Cardiac septum (tissue), 1 donor: ENCODE results near the gene TTC23. TPM values are rescaled to one million over a fixed set of nuclear protein-coding genes. Genes with fewer than 3 reads are reported as not detected.

Source experiments
- DNase-seq: peaks from one replicate; pipeline ENCODE4 v3.0.0-alpha.2; 2020; ENCODE audit warnings: low spot score
- intact Hi-C: fragments of 100-400 bp; cut with DNase I; formaldehyde crosslinking; loops from one replicate; pipeline ENCODE4 v1.14.0; 2022
- total RNA-seq: library from RNA; stranded (reverse); fragmentation: NEBNext Ultra II Directional; extraction: Animal tissue kit (Norgen Biotek cat#: 25700); gene quantifications from one replicate; pipeline ENCODE4 v1.2.1, GENCODE V29; 2021
- donor health status: DM: no; HTN: no; CAD: no.

TTC23 gene
- total RNA-seq, 1 donor from 2014 or later, result 13.5 TPM

- DNase-seq, result no peak
- intact Hi-C loops, result loop anchor here (1.0 to 2.0 kb wide), 2 partner anchors 43 to 65 kb away; partner anchors contain the start of gene SYNM
These were observed 79.5 kb downstream of the TTC23 start for GRCh38 chr15:99169769-99170311.

DNA sequence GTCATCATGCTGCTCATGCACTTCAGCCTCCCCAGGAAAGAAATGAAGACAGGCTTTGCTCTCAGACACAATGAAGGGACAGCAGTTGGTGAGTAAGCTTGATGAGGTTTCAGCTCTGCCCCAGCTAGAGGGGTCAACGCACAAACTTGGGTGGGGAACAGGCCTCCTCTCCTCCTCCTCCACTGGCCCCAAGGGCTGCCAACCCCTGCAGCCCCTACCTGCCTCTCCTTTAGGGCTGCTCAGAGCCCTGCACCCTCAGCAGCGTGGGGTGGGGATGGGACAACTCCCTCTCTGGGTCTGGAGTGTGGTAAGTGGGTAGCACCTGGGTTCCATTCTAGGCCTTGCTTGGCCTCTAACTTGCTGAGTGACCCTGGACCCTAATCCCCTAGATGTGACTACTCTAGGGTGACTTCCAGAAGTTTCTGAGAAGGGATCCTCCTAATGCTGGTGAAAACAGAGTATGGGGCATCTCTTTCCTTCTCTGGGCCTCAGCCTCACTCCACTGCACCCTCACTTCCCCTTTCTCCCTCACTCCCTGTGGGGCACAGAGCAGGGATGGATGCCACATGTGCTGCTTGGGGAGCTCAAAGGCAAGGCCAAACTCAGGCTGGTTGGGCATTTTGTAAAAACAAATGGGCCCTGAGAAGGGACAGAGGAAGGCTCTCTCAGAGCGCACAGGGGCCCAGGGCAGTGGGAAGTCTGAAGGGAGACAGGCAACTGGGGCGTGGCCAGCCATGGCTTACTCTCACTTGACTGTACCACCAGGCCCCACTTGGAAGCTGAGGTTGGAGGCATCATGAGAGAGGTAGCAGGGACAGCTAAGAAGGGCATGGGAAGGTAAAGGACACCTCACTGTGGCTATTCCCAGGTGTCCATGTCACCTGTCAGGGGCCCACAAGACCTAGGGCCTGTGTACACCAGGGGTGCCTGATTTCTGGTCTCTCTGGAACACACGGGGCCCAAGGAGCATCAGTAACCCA is 80.5 kb downstream of the TTC23 start:
- intact Hi-C loops, result loop anchor here (1.0 kb wide), 1 partner anchor 64 kb away; the partner anchor contains the start of gene SYNM
- no peak for DNase-seq

- no peak for DNase-seq
- intact Hi-C loops, result no loop called here
These were observed 81.7 kb downstream of the TTC23 start for GRCh38 chr15:99167640-99168039.

DNA sequence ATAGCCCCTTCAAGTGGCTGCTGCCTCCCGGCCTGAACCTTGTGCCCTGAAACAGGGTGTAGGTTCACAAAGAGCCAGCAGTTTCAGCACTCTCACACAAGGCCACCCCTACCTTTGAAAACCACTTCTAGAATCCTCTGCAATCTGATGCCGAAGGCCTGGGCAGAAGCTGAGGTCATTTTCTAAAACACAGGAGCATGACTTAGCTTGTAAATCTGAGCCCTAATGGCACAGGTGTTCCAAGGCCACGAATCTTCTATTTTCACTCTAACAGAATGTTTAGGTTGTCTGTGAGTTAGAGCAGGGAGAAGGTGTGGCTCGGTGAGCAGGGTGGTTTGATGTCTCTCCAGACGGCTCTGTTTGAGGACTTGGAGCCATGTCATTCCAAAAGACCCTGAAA is 82.2 kb downstream of the TTC23 start:
- no peak for DNase-seq
- intact Hi-C loops, result no loop called here

GRCh38 chr15:99165956-99166689 is 83.3 kb downstream of the TTC23 start:
- DNase-seq, result no peak
- intact Hi-C loops, result no loop called here

DNA sequence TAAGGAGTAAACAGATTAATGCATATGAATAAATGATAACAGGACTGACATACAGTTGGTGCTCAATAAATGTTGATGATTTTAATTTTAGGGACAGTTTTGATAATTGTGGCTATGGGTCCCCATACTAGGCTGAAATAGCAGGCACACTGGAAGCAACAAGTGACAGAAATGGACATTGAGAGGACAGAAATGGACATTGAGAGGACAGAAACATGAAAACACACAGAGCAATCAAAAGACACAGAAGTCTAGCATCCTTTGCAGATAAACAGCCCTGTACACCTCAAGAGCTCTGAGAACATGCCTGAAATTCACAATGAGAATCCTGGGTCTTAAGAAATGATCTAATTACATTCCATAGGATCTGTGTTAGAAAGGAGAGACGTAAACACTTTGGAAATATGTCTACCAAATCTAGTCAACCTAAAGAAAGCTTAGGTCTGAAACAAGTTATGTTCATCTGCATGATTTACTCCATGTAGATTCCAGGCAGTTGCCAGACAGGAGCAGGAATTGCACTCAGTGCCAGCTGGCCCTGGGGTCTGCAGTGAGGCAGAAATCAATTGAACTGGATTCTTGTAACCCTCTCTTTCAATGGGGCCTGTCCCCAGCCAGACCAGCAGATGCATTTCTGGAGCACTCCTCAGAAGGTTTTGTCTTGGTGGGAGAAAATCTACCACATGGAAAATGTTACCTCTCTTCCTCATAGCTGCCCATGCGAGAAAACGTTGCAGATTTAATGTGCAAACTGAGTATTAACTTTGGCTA is 84.2 kb downstream of the TTC23 start:
- intact Hi-C loops, result no loop called here

DNA sequence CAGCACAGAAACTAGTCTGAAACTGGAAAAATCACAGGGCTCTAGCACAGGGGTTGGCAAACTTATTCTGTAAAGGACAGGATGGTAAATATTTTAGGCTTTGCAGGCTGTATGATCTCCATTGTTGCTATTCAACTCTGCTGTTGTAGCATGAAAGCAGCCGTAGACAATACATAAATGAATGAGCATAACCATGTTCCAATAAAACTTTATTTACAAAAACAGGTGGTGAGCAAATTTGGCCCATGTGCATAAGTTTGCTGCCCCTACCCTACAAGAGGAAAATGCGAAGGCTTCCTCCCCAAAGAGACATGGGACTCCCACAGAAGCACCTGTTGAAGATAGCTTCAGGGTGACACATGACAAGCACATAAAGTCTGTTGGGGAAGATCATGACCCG is 85.3 kb downstream of the TTC23 start:
- intact Hi-C loops, result no loop called here
- no peak for DNase-seq

More for the DNA sequence above, 84.2 kb downstream of the TTC23 start:
- no peak for DNase-seq

DNA sequence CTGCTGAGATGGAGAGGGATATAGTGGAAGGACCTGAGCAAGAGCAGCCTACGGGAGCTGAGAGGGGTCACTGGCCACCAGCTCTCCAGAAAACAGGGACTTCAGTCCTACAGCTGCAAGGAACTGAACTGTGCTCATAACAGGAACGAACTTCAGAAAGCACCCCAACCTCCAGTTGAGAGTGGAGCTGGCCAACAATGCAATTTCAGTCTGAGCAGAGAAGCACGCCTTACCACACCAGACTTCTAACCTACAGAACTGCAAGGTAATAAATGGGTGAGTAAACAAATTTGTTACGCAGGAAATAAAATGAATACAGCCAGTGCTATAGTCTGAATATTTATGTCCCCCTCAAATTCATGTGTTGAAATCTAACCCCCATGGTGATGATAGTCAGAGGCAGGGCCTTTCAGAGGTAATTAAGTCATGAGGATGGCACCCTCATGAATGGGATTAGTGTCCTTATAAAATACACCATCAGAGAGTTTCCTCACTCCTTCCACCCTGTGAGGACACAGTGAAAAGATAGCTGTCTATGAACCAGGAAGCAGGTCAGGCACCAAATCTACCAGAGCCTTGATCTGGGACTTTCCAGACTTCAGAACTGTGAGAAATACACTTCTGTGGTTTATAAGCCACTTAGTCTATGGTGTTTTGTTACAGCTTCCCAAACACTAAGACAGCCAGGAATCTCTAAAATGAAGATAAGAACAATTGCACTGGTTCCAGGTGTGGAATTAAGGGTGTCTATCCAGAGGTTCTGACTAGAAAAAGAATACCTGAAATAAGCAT is 85.9 kb downstream of the TTC23 start:
- intact Hi-C loops, result no loop called here
- DNase-seq, result no peak

DNA sequence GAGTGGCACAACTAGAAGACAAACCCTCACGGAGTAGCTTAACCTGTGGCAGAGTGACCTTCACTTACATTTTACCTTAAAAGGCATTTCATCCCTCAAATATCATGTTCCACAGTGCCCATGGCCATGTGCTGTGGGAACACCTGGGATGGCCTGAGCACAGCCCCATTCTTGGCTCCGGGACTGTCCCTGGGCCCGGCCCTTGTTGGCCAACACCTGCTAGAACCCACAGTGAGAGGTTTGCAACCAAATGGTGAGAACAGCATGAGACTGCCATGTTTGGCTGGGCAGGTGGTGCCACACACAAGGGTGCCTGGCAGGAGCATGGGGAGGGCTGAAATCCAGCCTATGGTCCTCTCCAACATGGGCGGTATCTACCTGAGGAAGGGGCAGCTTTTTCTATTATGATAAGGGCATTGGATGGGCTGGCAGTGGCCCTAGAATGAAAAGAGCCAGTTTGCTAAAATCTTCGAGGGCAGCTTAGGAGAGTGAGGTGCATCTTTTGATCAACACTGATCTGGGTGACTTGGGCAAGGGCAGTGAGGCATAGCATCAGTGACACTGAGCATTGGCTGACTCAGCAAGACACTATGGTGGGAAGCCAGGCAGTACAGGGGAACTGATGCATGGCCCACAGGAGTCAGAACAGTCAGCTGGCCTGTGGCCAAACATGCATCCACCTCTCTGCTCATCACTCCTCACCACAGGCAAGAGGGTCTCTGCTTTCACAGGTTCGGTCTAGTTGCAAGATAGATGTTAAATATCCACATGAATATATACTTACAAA is 90.6 kb downstream of the TTC23 start:
- DNase-seq, result no peak
- intact Hi-C loops, result no loop called here

DNA sequence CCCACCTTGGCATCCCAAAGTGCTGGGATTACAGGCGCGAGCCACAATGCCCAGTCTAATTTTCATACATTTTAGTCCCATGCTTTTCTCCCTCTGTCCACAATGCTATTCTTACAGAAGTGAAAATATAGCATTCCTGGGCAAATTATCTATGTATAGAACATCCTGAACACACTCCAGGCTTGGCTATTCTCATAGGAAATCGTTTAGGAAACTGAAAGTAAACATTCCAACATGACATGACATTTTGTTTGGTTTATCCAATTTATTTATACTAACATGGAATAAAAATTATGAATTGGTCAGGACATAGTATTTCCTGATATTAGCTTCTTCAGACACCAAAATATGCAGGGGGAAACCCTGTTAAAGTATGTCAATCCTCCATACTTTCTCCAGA is 91.9 kb downstream of the TTC23 start:
- intact Hi-C loops, result no loop called here

DNA sequence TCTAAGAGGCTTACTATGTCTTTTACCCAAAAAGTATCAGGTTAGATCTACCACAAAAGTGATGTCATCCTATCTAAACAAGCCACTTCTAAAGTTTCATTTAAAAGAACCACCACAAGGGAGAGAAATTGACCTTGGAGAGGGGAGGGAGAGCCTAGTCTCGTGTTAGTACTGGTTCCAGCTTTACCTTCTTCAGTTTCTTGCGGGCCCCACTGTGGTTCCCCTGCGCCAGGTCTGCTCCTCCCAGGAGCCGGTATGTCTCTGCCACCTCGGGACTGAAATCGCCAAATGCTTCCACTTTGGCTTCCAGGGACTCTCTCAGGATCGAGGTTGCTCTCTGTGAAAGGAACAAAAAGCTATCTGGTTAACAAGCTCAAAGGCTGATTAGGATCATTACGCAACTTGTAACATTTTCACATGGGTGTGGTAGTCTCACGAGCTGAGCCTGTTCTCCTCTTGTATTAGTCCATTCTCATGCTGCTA is 93.4 kb downstream of the TTC23 start:
- no peak for DNase-seq
- intact Hi-C loops, result no loop called here

More for the DNA sequence above, 91.9 kb downstream of the TTC23 start:
- no peak for DNase-seq

DNA sequence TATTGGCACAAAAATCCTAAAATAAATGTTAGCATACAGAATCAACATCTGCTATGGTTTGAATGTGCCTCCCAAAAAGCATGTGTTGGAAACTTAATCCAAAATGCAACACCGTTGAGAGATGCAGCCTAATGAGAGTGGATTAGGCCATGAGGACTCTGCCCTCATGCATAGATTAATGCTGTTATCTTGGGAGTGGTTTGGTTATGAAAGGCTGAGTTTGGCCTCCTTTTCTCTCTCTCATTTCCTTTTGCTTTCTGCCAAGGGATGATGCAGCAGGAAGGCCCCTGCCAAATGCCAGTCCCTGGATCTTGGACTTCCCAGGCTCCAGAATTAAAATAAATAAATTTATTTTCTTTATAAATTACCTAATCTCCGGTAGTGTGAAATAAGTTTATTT is 95.1 kb downstream of the TTC23 start:
- intact Hi-C loops, result no loop called here

GRCh38 chr15:99153026-99153535 is 96.3 kb downstream of the TTC23 start:
- DNase-seq, result no peak
- intact Hi-C loops, result no loop called here

More for the DNA sequence above, 95.1 kb downstream of the TTC23 start:
- DNase-seq, result no peak

DNA sequence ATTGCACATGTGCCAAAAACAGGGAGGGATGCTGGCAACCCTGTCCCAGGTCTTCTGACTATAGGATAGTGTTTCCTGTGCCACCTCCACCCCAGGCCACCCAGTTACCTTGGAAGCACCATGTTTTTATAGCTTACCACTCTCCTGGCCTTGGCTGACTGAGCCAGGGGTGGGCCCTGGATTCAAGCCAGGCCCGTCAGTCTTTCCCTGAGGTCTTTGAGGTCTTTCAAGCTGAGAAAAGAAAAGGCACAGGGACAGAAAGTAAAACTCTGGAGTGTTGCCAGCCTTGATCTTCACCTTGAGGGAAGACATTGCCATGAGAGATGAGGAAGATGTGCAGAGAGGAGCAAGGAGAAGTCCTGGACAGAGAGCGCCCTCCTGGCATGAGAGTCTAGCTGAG is 98.2 kb downstream of the TTC23 start:
- intact Hi-C loops, result no loop called here
- DNase-seq, result no peak

- no peak for DNase-seq
- intact Hi-C loops, result no loop called here
These were observed 100.0 kb downstream of the TTC23 start for GRCh38 chr15:99149366-99149765.

DNA sequence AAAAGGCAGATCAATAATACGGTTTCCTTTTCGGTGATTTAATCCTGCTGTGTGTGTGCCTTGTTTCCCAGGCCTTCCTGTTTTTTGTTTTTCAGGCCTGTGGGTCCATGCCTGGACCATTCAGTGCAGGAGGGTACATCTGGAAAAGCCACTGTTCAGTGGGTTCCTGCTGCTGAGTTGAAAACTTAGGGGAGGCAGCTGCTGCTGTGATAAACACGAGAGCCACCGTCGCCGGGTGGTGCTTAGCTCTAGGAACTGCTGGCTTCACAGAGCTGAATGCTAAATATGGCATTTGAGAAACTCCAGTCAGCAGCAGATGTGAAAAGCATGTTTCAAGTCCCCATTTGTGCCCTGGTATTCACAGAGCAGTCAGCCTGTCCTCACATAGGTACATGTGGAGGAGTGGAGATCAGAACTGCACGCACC is 100.5 kb downstream of the TTC23 start:
- intact Hi-C loops, result no loop called here

DNA sequence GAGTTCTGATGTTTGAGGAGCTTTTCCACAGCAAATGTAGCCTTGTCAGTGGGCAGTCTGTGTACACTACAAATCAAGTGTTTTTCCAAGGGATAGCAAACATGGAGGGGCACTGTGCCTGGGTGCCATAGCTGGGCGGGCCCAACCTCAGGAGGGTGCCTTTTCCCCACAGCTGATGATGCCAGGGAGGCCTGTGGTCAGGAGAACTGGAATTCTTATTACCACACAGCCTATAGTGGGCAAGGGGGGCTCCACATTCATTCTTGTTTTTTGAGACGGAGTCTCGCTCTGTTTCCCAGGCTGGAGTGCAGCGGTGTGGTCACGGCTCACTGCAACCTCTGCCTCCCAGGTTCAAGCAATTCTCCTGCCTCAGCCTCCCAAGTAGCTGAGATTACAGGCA is 102.7 kb downstream of the TTC23 start:
- no peak for DNase-seq
- intact Hi-C loops, result no loop called here

More for the DNA sequence above, 100.5 kb downstream of the TTC23 start:
- DNase-seq, result no peak

GRCh38 chr15:99145778-99146177 is 103.6 kb downstream of the TTC23 start:
- no peak for DNase-seq
- intact Hi-C loops, result no loop called here
